ENCODE measurements around the gene IL7R.

IL7R gene

GRCh38 chr5:35921930-35922329 is 65.2 kb downstream of the IL7R start:
- DNase-seq: no peak

- DNase-seq: no peak
These were observed 65.8 kb downstream of the IL7R start for GRCh38 chr5:35922468-35922867.

- DNase-seq: no peak
These were observed 67.6 kb downstream of the IL7R start for GRCh38 chr5:35924122-35924949.

GRCh38 chr5:35924950-35925722 is 68.4 kb downstream of the IL7R start:
- peak; percentile 58 for DNase-seq

GRCh38 chr5:35926389-35927051 is 69.8 kb downstream of the IL7R start:
- no peak for DNase-seq
